ENCODE results near the gene SUCO.

DNA sequence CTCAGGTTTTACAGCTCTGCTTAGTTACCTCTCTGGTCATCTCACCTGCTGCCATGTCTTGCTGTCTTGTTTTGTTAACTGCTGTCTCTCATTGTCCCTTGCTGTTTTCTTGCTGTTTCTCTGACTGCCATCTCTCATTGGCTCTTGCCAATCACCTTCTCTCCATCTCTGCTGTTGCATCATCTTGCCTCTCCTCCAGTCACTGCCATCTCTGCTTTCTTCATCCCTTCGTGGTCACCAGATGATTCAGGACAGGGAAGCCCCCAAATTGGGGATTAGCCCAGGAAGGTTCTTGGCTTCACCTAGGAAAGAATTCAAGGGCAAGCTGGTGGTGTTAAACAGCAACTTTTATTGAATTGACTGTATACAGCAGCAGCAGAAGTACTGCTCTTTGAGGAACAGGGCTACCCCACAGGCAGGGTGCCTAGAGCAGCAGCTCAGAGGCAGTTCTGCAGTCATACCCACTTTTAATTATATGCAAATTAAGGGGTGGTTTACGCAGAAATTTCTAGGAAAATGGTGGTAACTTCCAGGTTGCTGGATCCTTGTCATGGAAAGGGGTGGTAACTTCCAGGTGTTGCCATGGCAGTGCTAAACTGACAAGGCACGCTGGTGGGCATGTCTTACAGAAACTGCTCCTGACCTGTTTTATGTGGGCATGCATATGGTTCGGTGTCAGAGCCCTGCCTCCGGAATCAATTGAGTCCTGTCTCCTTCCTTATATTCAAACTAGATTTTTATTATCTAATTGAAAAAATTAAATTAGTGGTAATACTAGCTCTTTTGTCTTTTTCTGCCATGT, 33.4 kb downstream of the SUCO start:
- no peak for TF ChIP-seq EZH2phosphoT487 (IDR thresholded peaks at IDR 0.05; ENCODE audit: low read depth, severe bottlenecking, unreplicated experiment)
- TF ChIP-seq, protein P1, sequence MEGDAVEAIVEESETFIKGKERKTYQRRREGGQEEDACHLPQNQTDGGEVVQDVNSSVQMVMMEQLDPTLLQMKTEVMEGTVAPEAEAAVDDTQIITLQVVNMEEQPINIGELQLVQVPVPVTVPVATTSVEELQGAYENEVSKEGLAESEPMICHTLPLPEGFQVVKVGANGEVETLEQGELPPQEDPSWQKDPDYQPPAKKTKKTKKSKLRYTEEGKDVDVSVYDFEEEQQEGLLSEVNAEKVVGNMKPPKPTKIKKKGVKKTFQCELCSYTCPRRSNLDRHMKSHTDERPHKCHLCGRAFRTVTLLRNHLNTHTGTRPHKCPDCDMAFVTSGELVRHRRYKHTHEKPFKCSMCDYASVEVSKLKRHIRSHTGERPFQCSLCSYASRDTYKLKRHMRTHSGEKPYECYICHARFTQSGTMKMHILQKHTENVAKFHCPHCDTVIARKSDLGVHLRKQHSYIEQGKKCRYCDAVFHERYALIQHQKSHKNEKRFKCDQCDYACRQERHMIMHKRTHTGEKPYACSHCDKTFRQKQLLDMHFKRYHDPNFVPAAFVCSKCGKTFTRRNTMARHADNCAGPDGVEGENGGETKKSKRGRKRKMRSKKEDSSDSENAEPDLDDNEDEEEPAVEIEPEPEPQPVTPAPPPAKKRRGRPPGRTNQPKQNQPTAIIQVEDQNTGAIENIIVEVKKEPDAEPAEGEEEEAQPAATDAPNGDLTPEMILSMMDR (IDR thresholded peaks at IDR 0.05; ENCODE audit: poor library complexity) = no peak
